ENCODE measurements around the gene ETV5. TPM values are rescaled to one million over a fixed set of nuclear protein-coding genes. Genes with fewer than 3 reads are reported as not detected.

Gene ETV5
- polyA plus RNA-seq, 2 donors = 1.0 to 2.0 TPM

GRCh38 chr3:186090901-186091300 lies 18.0 kb downstream of the ETV5 start:
- Histone ChIP-seq H3K9me3 (ENCODE audit: control insufficient read depth in 2 of 2, insufficient read depth in 1 of 2, low read depth in 1 of 2, low read length in 1 of 2) (no peaks in the 10 kb centered on the region), H3K27me3 (ENCODE audit: control insufficient read depth in 1 of 2, insufficient read depth in 2 of 2, low read length in 2 of 2) (no peaks in the 10 kb centered on the region), H3K36me3 (ENCODE audit: control insufficient read depth in 2 of 2, insufficient read depth in 2 of 2, low read length in 1 of 2) (no peaks in the 10 kb centered on the region), H3K4me3 (ENCODE audit: low read depth in 1 of 2, low read length in 2 of 2) (no peak overlapping the region), H3K27ac (ENCODE audit: low read depth in 2 of 2, low read length in 1 of 2) (no peak overlapping the region), H3K4me1 (ENCODE audit: control insufficient read depth in 2 of 2, insufficient read depth in 2 of 2, low read length in 1 of 2) (no peaks in the 10 kb centered on the region)
- 80 to 83% methylated on average over 2 of the region's 2 CpGs for WGBS, 2 donors

DNA sequence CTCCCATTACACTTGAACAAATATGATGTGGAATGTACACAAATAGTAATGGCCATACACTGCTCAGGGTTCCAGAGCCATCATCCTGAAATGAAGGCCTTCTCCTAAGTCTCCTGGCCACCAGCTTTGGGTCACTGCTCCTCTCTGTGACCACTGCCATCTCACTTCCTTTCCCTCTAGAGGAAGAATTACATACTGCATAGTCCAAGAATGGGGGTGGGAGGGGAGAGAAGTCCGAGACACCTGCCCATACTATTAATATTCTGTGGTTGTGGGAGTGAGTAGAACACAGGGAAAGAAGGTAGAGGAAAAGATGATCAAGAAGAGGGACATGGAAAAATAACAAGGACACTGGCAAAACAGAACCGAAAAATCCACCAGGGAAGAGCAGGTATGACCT lies 20.6 kb downstream of the ETV5 start:
- no peak overlapping the region for H3K27ac ChIP-seq (ENCODE audit: low read depth in 2 of 2, low read length in 1 of 2)
- 87 to 89% methylated on average over 2 of the region's 2 CpGs for WGBS, 2 donors
- H3K4me3 ChIP-seq (ENCODE audit: low read depth in 1 of 2, low read length in 2 of 2) = no peak overlapping the region
- no peaks in the 10 kb centered on the region for H3K36me3 ChIP-seq (ENCODE audit: control insufficient read depth in 2 of 2, insufficient read depth in 2 of 2, low read length in 1 of 2)
- H3K4me1 ChIP-seq (ENCODE audit: control insufficient read depth in 2 of 2, insufficient read depth in 2 of 2, low read length in 1 of 2) = no peaks in the 10 kb centered on the region
- no peaks in the 10 kb centered on the region for H3K27me3 ChIP-seq (ENCODE audit: control insufficient read depth in 1 of 2, insufficient read depth in 2 of 2, low read length in 2 of 2)
- H3K9me3 ChIP-seq (ENCODE audit: control insufficient read depth in 2 of 2, insufficient read depth in 1 of 2, low read depth in 1 of 2, low read length in 1 of 2) = no peaks in the 10 kb centered on the region

DNA sequence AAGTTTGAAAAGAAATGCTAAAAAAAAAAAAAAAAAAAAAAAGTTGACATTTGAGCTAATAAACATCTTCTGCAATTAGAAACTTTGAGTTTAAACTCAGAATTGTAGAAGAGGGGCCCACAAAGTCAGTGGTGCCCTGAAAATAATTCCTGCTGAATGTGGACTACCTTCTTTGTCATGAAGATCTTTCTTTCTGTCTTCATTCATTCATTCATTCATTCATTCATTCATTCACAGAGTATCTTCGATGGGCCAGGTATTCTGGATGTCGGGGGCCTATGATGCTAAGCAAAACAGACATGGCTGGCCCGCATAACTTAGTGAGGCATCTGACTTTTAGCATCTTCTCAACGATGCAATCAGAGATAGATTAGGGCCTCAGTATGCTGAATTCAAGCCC lies 24.6 kb downstream of the ETV5 start:
- 89 to 91% methylated on average over 4 of the region's 4 CpGs for WGBS, 2 donors

DNA sequence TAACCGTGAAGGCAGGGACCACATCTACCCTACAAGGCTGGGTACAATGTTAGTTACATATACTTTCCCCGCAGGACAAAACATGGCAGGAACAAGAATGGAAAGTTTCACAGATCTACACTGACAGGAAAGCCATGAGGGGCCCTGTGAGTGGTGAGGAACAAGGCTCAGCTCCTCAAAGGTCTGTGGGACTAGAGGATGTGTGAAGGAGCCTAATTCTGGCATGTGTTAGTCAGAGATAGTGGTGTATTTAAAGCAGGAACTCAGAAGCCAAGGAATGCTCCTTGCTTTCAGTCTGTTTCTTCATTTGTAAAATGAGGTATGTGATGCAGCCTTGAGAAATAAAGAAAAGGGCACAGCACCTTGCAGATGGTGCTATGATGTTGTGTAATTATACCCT lies 25.1 kb downstream of the ETV5 start:
- WGBS, 2 donors = 88 to 90% methylated on average over 2 of the region's 2 CpGs
- Histone ChIP-seq H3K36me3 (ENCODE audit: control insufficient read depth in 2 of 2, insufficient read depth in 2 of 2, low read length in 1 of 2) (no peaks in the 10 kb centered on the region), H3K4me1 (ENCODE audit: control insufficient read depth in 2 of 2, insufficient read depth in 2 of 2, low read length in 1 of 2) (no peaks in the 10 kb centered on the region), H3K27me3 (ENCODE audit: control insufficient read depth in 1 of 2, insufficient read depth in 2 of 2, low read length in 2 of 2) (no peaks in the 10 kb centered on the region), H3K9me3 (ENCODE audit: control insufficient read depth in 2 of 2, insufficient read depth in 1 of 2, low read depth in 1 of 2, low read length in 1 of 2) (no peaks in the 10 kb centered on the region), H3K4me3 (ENCODE audit: low read depth in 1 of 2, low read length in 2 of 2) (no peak overlapping the region), H3K27ac (ENCODE audit: low read depth in 2 of 2, low read length in 1 of 2) (no peak overlapping the region)

More for the DNA sequence above, 24.6 kb downstream of the ETV5 start:
- Histone ChIP-seq H3K27me3 (ENCODE audit: control insufficient read depth in 1 of 2, insufficient read depth in 2 of 2, low read length in 2 of 2) (no peaks in the 10 kb centered on the region), H3K4me3 (ENCODE audit: low read depth in 1 of 2, low read length in 2 of 2) (no peak overlapping the region), H3K27ac (ENCODE audit: low read depth in 2 of 2, low read length in 1 of 2) (no peak overlapping the region), H3K4me1 (ENCODE audit: control insufficient read depth in 2 of 2, insufficient read depth in 2 of 2, low read length in 1 of 2) (no peaks in the 10 kb centered on the region), H3K9me3 (ENCODE audit: control insufficient read depth in 2 of 2, insufficient read depth in 1 of 2, low read depth in 1 of 2, low read length in 1 of 2) (no peaks in the 10 kb centered on the region), H3K36me3 (ENCODE audit: control insufficient read depth in 2 of 2, insufficient read depth in 2 of 2, low read length in 1 of 2) (no peaks in the 10 kb centered on the region)

- H3K4me3 ChIP-seq (ENCODE audit: low read depth in 1 of 2, low read length in 2 of 2) = no peak overlapping the region
- H3K36me3 ChIP-seq (ENCODE audit: control insufficient read depth in 2 of 2, insufficient read depth in 2 of 2, low read length in 1 of 2) = no peaks in the 10 kb centered on the region
- H3K9me3 ChIP-seq (ENCODE audit: control insufficient read depth in 2 of 2, insufficient read depth in 1 of 2, low read depth in 1 of 2, low read length in 1 of 2) = no peaks in the 10 kb centered on the region
- H3K4me1 ChIP-seq (ENCODE audit: control insufficient read depth in 2 of 2, insufficient read depth in 2 of 2, low read length in 1 of 2) = no peaks in the 10 kb centered on the region
- WGBS, 2 donors = 86 to 94% methylated on average over 8 of the region's 8 CpGs
- H3K27me3 ChIP-seq (ENCODE audit: control insufficient read depth in 1 of 2, insufficient read depth in 2 of 2, low read length in 2 of 2) = no peaks in the 10 kb centered on the region
- H3K27ac ChIP-seq (ENCODE audit: low read depth in 2 of 2, low read length in 1 of 2) = no peak overlapping the region
Observed at GRCh38 chr3:186082150-186082549, 26.7 kb downstream of the ETV5 start.

GRCh38 chr3:186081678-186082077 lies 27.2 kb downstream of the ETV5 start:
- Histone ChIP-seq H3K4me1 (ENCODE audit: control insufficient read depth in 2 of 2, insufficient read depth in 2 of 2, low read length in 1 of 2) (no peaks in the 10 kb centered on the region), H3K9me3 (ENCODE audit: control insufficient read depth in 2 of 2, insufficient read depth in 1 of 2, low read depth in 1 of 2, low read length in 1 of 2) (no peaks in the 10 kb centered on the region), H3K27ac (ENCODE audit: low read depth in 2 of 2, low read length in 1 of 2) (no peak overlapping the region), H3K4me3 (ENCODE audit: low read depth in 1 of 2, low read length in 2 of 2) (no peak overlapping the region), H3K36me3 (ENCODE audit: control insufficient read depth in 2 of 2, insufficient read depth in 2 of 2, low read length in 1 of 2) (no peaks in the 10 kb centered on the region), H3K27me3 (ENCODE audit: control insufficient read depth in 1 of 2, insufficient read depth in 2 of 2, low read length in 2 of 2) (no peaks in the 10 kb centered on the region)
- 91 to 96% methylated on average over 2 of the region's 2 CpGs for WGBS, 2 donors

DNA sequence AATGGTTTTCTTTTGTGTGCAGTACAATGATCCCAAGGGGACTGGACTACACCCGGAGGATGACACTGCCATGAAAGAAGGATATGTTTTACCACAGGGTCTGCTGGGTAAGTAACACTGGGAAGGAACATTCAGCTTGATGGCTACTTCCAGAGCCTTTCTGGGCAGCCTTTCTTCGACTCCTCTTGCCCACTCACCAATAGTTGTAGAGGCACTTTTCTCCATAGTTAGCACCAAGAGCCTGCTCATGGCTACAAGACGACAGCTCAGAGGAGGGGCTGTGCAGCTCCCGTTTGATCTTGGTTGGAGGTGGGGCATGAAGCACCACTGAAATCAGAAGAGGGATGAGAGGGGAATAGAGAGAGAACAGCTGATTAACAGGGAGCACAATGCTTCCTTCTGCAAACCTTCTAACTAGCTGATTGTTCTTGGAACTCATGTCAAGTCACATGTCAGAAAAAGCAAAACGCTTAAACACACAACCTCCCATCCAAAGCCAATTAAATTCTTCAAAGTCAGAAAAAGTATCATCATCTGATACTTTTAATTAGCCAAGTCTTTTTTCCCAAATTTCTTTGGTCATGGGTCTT lies 27.9 kb downstream of the ETV5 start:
- Histone ChIP-seq H3K9me3 (ENCODE audit: control insufficient read depth in 2 of 2, insufficient read depth in 1 of 2, low read depth in 1 of 2, low read length in 1 of 2) (no peaks in the 10 kb centered on the region), H3K27ac (ENCODE audit: low read depth in 2 of 2, low read length in 1 of 2) (no peak overlapping the region), H3K4me3 (ENCODE audit: low read depth in 1 of 2, low read length in 2 of 2) (no peak overlapping the region), H3K36me3 (ENCODE audit: control insufficient read depth in 2 of 2, insufficient read depth in 2 of 2, low read length in 1 of 2) (no peaks in the 10 kb centered on the region), H3K4me1 (ENCODE audit: control insufficient read depth in 2 of 2, insufficient read depth in 2 of 2, low read length in 1 of 2) (no peaks in the 10 kb centered on the region), H3K27me3 (ENCODE audit: control insufficient read depth in 1 of 2, insufficient read depth in 2 of 2, low read length in 2 of 2) (no peaks in the 10 kb centered on the region)
- WGBS, 2 donors = 73 to 79% methylated on average over 5 of the region's 5 CpGs

GRCh38 chr3:186079925-186080324 lies 29.0 kb downstream of the ETV5 start:
- H3K36me3 ChIP-seq (ENCODE audit: control insufficient read depth in 2 of 2, insufficient read depth in 2 of 2, low read length in 1 of 2) = no peaks in the 10 kb centered on the region
- no peak overlapping the region for H3K27ac ChIP-seq (ENCODE audit: low read depth in 2 of 2, low read length in 1 of 2)
- no peaks in the 10 kb centered on the region for H3K4me1 ChIP-seq (ENCODE audit: control insufficient read depth in 2 of 2, insufficient read depth in 2 of 2, low read length in 1 of 2)
- 80 to 85% methylated on average over 7 of the region's 7 CpGs for WGBS, 2 donors
- H3K9me3 ChIP-seq (ENCODE audit: control insufficient read depth in 2 of 2, insufficient read depth in 1 of 2, low read depth in 1 of 2, low read length in 1 of 2) = no peaks in the 10 kb centered on the region
- no peaks in the 10 kb centered on the region for H3K27me3 ChIP-seq (ENCODE audit: control insufficient read depth in 1 of 2, insufficient read depth in 2 of 2, low read length in 2 of 2)
- no peak overlapping the region for H3K4me3 ChIP-seq (ENCODE audit: low read depth in 1 of 2, low read length in 2 of 2)

- H3K27ac ChIP-seq (ENCODE audit: low read depth in 2 of 2, low read length in 1 of 2) = no peak overlapping the region
- no peaks in the 10 kb centered on the region for H3K9me3 ChIP-seq (ENCODE audit: control insufficient read depth in 2 of 2, insufficient read depth in 1 of 2, low read depth in 1 of 2, low read length in 1 of 2)
- H3K27me3 ChIP-seq (ENCODE audit: control insufficient read depth in 1 of 2, insufficient read depth in 2 of 2, low read length in 2 of 2) = no peaks in the 10 kb centered on the region
- H3K4me1 ChIP-seq (ENCODE audit: control insufficient read depth in 2 of 2, insufficient read depth in 2 of 2, low read length in 1 of 2) = no peaks in the 10 kb centered on the region
- no peak overlapping the region for H3K4me3 ChIP-seq (ENCODE audit: low read depth in 1 of 2, low read length in 2 of 2)
- 91 to 92% methylated on average over 6 of the region's 6 CpGs for WGBS, 2 donors
- no peaks in the 10 kb centered on the region for H3K36me3 ChIP-seq (ENCODE audit: control insufficient read depth in 2 of 2, insufficient read depth in 2 of 2, low read length in 1 of 2)
Observed at GRCh38 chr3:186077466-186077865, 31.4 kb downstream of the ETV5 start.

DNA sequence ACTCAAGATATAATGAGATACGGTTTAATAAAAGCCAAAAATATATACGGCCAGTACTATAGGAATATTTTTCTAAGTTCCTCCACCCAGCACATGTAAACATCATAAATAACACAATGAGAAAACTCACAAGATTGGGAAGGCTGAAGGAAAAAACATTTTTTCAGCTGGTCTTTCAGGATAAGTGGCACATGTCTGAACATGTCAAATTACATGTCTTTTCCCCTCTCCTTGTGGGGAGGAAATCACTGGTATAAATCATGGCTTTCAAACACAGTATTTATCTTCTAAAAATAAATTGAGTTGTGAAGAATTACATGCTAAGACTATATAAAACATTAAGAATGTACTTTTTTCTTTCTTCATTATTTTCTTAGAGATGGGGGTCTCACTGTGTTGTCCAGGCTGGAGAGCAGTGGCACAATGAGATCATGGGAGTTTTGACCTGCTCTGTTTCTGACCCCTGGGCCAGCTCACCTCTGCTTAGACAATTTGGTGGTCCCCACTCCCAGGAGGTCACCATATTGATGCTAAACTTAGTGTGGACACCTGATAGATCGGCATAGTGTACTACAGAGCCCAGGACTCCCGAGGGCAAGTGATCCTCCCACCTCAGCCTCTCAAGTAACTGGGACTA lies 32.8 kb downstream of the ETV5 start:
- no peaks in the 10 kb centered on the region for H3K27me3 ChIP-seq (ENCODE audit: control insufficient read depth in 1 of 2, insufficient read depth in 2 of 2, low read length in 2 of 2)
- WGBS, 2 donors = 75 to 83% methylated on average over 4 of the region's 4 CpGs
- H3K27ac ChIP-seq (ENCODE audit: low read depth in 2 of 2, low read length in 1 of 2) = no peak overlapping the region
- H3K4me3 ChIP-seq (ENCODE audit: low read depth in 1 of 2, low read length in 2 of 2) = no peak overlapping the region
- no peaks in the 10 kb centered on the region for H3K4me1 ChIP-seq (ENCODE audit: control insufficient read depth in 2 of 2, insufficient read depth in 2 of 2, low read length in 1 of 2)
- H3K36me3 ChIP-seq (ENCODE audit: control insufficient read depth in 2 of 2, insufficient read depth in 2 of 2, low read length in 1 of 2) = no peaks in the 10 kb centered on the region
- H3K9me3 ChIP-seq (ENCODE audit: control insufficient read depth in 2 of 2, insufficient read depth in 1 of 2, low read depth in 1 of 2, low read length in 1 of 2) = no peaks in the 10 kb centered on the region

Data from esophagus (tissue), 2 donors.